GM10266 (cell line): Measurements from ENCODE around the gene NTN1.

Experiments used
- DNase-seq: peaks from one replicate; pipeline ENCODE4 v3.0.0; 2012; ENCODE audit errors: extremely low spot score
- CTCF ChIP-seq: IDR thresholded peaks from 2 replicates; pipeline ENCODE4 v1.5.1; 2012; ENCODE audit warnings: mild to moderate bottlenecking, low read depth; ENCODE audit not compliant: control insufficient read depth, insufficient read depth; ENCODE audit errors: missing control alignments

NTN1 gene

GRCh38 chr17:9021992-9022572 is 772 bp downstream of the NTN1 start:
- DNase-seq: peak; percentile 68
- no peak for TF ChIP-seq CTCF

DNA sequence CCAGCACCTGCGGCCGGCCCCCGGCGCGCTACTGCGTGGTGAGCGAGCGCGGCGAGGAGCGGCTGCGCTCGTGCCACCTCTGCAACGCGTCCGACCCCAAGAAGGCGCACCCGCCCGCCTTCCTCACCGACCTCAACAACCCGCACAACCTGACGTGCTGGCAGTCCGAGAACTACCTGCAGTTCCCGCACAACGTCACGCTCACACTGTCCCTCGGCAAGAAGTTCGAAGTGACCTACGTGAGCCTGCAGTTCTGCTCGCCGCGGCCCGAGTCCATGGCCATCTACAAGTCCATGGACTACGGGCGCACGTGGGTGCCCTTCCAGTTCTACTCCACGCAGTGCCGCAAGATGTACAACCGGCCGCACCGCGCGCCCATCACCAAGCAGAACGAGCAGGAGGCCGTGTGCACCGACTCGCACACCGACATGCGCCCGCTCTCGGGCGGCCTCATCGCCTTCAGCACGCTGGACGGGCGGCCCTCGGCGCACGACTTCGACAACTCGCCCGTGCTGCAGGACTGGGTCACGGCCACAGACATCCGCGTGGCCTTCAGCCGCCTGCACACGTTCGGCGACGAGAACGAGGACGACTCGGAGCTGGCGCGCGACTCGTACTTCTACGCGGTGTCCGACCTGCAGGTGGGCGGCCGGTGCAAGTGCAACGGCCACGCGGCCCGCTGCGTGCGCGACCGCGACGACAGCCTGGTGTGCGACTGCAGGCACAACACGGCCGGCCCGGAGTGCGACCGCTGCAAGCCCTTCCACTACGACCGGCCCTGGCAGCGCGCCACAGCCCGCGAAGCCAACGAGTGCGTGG is 1.5 kb downstream of the NTN1 start:
- TF ChIP-seq CTCF: no peak

DNA sequence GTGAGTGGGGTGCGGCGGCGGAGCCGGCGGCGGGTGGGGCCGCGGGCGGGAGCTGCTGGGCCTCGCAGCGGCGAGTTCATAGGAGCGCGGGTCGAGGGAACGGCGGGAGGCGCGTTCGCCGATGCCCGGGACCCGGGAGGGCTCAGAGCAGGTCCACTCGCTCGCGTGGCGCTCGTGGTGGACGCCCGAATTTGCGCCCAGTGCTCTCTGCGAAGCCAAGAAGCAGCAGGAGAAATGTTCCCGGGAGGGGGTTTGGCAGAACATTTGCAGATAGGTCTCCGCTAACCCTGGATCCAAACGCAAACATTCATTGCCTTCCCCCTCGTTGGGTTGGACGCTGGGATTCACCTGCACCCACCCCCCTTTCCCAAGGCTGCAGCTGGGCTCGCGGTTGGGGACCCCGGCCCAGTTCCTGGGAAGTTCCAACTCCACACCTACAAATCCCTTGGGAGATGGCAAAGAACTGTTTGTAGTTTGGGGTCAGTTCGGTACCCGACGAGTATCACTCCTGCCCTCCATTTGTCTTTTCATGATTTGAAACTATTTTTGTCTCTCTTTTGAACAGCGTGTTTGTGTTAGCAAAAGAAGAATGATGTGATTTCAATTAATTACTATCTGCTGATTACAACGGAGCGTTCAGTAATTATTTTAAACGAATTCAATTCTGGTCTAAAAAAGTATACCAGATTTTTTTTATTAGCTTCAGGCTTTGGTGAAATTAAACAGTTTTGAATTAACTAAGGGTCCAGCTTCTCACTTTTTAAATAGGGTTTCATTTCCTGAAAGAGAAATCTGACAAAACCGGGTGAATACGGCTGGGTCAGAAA is 2.3 kb downstream of the NTN1 start:
- TF ChIP-seq CTCF: no peak
- DNase-seq: peak; percentile 25

More for the DNA sequence above, 1.5 kb downstream of the NTN1 start:
- DNase-seq: peak; percentile 55

GRCh38 chr17:9024497-9024896 is 3.2 kb downstream of the NTN1 start:
- TF ChIP-seq CTCF: no peak
- DNase-seq: no peak

GRCh38 chr17:9026741-9027140 is 5.4 kb downstream of the NTN1 start:
- DNase-seq: no peak
- TF ChIP-seq CTCF: no peak

DNA sequence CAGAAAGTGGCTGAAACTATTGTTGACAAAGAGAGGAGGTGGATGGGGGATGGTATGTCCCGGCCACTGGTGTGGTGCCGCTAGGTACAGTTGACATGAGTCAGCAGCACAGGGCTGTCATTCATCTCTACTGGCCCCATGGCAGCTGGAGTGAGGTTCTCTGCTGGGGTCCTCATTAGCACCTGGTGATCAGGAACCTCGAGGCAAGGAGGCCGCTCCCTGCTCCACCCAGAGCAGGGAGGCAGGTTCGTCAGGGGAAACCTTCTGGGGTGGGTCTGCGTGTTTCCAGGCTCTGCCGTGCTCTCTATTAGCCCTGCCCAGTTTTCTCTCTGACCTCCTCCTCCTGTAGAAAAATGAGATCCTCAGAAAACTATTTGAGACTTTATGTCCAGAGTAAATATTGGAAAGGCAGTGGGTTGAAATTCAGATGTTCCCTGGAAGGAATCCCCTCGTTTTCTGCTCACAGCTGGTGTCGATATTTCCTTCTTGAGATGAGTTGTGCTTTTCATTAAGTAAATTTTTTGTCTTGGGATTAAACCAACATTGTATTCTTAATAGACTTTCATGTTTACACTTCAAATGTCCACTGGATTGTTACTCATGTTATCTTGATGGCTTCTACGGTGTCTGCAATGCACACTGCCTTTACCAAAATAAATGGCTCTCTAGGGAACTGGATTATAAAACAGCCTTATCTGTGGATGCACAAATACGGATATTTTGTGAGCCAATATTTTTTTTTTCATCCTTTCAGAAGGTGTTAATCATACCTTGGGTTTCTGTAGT is 7.1 kb downstream of the NTN1 start:
- no peak for TF ChIP-seq CTCF
- DNase-seq: no peak
